GM18858 (cell line): ENCODE measurements around the gene CARD9.
"Not testable (repeated sequence)": the region's sequence is repeated elsewhere in the genome, so short reads cannot be mapped to it uniquely, and the experiment has no call there.

ENCODE experiments used
- ATAC-seq: cut with Tn5 transposase; IDR thresholded peaks from one replicate; pipeline ENCODE4 v1.9.1; 2021; ENCODE audit not compliant: unreplicated experiment

The CARD9 gene

DNA sequence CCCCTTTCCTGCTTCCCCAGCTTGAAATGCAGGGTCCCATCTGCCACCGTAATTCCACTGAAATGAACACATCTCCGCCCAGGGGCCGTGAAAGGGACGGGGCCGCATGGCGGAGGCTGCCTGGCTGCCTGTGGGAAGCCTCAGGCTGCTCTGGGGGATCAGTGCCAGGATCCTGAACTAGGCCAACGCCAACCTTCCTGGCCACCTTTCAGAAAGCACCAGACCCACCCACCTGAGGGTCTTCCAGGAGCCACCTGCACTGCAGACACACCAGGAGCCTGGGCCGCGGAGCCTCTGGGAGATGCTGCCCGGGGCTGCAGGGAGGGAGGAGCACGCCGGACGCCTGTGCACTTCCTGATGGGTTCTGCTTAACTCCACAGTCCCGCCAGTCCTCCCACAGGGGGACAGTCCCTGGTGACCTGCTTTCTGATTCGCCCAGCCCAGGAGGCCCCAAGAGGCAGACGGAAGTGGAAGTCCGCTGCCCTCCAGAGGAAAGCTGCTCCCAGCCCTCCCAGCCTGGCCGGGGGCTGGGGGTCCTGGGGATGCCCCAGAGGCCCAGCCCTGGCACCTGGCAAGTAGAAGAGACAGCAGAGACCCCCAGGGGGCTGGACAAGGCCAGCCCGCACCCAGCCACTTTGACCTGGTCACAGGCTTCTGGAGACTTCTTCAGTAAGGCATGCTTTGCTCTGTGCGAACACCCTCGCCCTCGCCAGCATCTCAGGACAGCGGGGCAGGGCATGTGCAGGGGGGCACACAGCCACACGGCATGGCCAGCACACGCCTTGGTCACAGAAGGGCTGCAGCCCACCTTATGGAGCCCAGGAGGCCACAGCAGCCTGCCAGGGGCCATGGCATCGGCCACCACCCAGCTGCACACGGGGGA lies at the start of gene CARD9:
TSS of gene CARD9 (minus strand) at position 370 of the 883 bp plus-strand sequence. CDS start 1,591 bp downstream, outside the sequence.
- no peak for ATAC-seq

DNA sequence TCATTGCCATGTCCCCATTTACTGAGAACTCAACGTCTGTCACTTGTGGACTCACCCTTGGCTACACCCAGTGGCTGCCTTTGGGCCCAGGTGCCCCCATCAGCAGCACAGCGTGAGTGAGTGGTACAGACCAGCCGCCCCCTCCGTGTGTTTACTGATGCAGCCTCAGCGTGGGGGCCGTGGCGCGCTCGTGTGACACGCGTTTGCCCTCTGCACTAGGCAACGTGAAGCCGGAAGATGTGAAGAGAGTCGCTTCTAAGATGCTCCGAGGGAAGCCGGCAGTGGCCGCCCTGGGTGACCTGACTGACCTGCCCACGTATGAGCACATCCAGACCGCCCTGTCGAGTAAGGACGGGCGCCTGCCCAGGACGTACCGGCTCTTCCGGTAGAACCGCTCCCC lies 49.4 kb upstream of the CARD9 start:
- ATAC-seq: no peak

GRCh38 chr9:136421791-136422190 lies 48.3 kb upstream of the CARD9 start:
- ATAC-seq: no peak

DNA sequence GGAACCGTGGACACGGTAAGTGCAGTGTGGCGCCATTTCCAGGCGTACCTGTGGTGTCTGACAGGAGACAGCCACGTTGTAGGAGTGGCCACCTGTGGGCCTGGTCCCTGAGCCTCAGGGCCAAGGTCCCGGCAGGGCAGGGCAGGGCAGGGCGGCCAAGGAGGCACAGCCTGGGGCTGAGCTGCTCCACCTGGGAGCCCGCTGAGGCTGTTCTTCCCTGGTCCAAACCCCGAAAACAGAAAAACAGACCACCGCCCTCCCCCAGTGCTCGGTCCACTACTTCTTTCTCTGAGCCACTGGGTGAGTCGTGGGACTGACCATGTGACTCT lies 45.6 kb upstream of the CARD9 start:
- no peak for ATAC-seq

GRCh38 chr9:136418182-136419091 lies 45.0 kb upstream of the CARD9 start:
- ATAC-seq: no peak

DNA sequence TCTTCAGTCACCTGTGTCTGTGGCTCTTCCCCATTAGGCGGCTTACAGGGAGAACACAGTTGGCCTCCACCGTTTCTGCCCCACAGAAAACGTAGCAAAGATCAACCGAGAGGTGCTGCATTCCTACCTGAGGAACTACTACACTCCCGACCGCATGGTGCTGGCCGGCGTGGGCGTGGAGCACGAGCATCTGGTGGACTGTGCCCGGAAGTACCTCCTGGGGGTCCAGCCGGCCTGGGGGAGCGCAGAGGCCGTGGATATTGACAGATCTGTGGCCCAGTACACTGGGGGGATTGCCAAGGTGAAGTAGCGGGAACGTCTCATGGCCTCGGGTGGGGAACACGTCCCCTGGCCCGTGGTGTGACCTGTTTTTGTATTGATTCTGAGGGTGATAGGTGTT lies 43.4 kb upstream of the CARD9 start:
- no peak for ATAC-seq

GRCh38 chr9:136416427-136416826 lies 43.0 kb upstream of the CARD9 start:
- ATAC-seq: no peak

- ATAC-seq: no peak
Observed at GRCh38 chr9:136412962-136413361, 39.5 kb upstream of the CARD9 start.

- ATAC-seq: no peak
Observed at GRCh38 chr9:136411378-136411777, 37.9 kb upstream of the CARD9 start.

- peak; percentile 62 for ATAC-seq
Observed at GRCh38 chr9:136410500-136411287, 37.2 kb upstream of the CARD9 start, which contains the start of the genes ENTR1 and PMPCA. TSS of gene ENTR1 (minus strand) at chr9:136410614. CDS start at chr9:136410397, 217 bp downstream. TSS of gene PMPCA (plus strand) at chr9:136410658. CDS start at chr9:136410669, 11 bp downstream.

- peak; percentile 2 for ATAC-seq
Observed at GRCh38 chr9:136409557-136410455, 36.3 kb upstream of the CARD9 start.

DNA sequence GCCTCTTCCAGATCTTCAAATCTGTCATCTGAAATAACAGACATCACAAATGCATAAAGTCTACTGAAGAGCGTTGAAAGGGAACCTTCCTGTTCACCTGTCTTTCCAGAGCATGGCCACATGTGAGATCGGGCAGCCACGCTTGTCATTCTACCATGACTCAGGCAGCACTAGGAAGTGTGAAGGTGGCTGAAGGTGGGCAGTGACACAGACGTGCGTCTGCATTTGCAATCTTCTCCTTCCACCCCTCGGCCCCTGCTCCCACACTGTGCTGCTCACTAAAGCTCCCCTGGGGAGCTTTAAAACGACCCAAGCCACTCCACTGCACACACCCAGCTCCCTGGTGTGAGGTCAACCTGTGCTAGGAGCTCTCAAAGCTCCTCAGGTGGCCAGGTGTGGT lies 34.4 kb upstream of the CARD9 start:
- ATAC-seq: no peak

- not testable (repeated sequence) for ATAC-seq
Observed at GRCh38 chr9:136407061-136407460, 33.6 kb upstream of the CARD9 start.

DNA sequence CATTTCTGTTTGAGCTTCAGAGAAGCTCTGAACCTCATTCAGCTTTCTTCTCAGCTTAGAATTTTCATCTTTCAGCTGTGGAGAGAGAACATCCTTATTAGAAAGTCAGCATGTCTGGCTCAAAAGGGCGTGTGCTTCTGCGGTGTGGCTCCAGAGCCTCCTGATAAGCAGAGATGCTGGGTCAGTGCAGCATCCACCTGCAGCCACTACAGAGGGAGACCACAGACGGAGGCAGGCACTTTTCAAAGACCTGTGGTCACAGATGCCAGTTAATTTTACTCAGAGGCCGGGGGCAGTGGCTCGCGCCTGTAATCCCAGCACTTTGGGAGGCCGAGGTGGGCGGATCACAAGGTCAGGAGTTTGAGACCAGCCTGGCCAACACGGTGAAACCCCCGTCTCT lies 32.4 kb upstream of the CARD9 start:
- not testable (repeated sequence) for ATAC-seq

DNA sequence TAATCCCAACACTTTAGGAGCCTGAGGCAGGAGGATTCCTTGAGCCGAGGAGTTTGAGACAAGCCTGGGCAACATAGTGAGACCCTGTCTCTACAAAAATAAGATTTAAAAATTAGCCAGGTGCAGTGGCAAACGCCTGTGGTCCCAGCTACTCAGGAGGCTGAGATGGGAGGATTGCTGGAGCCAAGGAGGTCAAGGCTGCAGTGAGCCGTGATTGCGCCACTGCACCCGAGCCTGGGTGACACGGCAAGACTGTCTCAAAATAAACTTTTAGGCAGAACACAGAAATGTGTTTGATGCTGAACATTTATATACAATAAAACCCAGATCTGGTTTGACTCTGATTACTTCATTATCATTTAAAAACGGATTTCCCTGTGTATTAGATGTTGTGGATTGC lies 32.0 kb upstream of the CARD9 start:
- ATAC-seq: no peak

GRCh38 chr9:136404801-136405136 lies 31.3 kb upstream of the CARD9 start:
- ATAC-seq: no peak

DNA sequence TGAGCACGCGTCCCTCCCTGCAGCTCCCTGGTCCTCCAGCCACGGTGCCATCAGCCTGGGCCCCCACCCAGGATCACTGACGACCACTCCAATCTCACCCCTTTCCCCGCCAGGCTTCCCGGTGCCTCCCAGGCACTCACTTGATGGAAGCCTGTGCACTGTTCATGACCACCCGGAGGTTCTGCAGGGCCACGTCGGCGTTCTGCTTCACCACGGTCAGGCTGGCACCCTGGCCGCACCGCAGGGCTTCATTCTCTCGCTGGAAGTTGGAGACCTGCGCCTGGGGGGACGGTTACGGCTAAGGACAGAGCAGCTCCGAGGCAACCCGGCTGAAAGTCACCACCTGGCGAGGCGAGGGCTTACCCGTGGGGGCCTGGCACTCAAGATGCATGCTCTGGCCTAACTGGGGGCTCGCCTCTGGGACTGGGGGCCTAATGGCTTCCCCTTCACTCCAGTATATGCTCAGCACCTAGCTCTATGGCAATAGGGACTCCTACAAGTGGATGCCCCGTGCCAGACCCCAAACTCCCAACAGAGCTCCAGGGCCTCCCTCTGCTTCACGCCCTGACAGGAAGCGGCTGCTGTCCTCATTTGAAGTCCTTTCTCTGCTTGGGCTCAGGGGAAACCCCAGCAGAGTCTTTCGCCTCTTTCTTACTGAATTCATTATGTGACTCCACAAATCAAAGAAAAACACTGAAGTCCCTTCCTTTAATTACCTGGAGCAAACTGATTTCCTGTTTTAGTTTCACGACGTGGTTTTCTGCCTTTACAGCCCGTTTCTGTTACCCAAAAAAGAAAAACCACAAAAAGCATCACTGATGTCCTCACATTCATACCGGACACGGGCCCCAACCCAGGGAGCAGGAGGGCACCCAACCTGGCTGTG lies 30.7 kb upstream of the CARD9 start:
- no peak for ATAC-seq

GRCh38 chr9:136403538-136403914 lies 30.1 kb upstream of the CARD9 start:
- ATAC-seq: no peak

- ATAC-seq: no peak
Observed at GRCh38 chr9:136402067-136402466, 28.6 kb upstream of the CARD9 start.
